Smooth muscle cell (in vitro differentiated cells): ENCODE measurements around the gene SFR1. TPM values are rescaled to one million over a fixed set of nuclear protein-coding genes. Genes with fewer than 3 reads are reported as not detected.

ENCODE experiments used
- polyA plus RNA-seq: library from polyadenylated mRNA; unstranded; fragments of >200 nt; fragmentation: Nextera tagmentation; extraction: Ambion mirVana; gene quantifications from 2 replicates; pipeline ENCODE4 v1.2.1, GENCODE V29; 2016
- total RNA-seq: library from RNA; depleted of rRNA; stranded (reverse); fragments of >200 nt; gene quantifications from 2 replicates; pipeline ENCODE4 v1.2.3, GENCODE V29; 2014

Gene SFR1
- total and polyA plus RNA-seq, 2 experiments from 2014 or later = 5.3 TPM

Other genes starting within 250 kb of the SFR1 start
- gene STN1, start 204.0 kb upstream of the SFR1 start, total RNA-seq = 34.9 and 37.9 TPM in 2 replicates
- 38.6 and 47.8 TPM in 2 replicates for gene STN1, start 204.0 kb upstream of the SFR1 start, polyA plus RNA-seq
- 45.7 and 54.9 TPM in 2 replicates for gene SLK, start 155.0 kb upstream of the SFR1 start, total RNA-seq
- gene SLK, start 155.0 kb upstream of the SFR1 start, polyA plus RNA-seq = 15.5 and 16.9 TPM in 2 replicates
- 140 and 150 TPM in 2 replicates for gene COL17A1, start 36.3 kb upstream of the SFR1 start, total RNA-seq
- gene COL17A1, start 36.3 kb upstream of the SFR1 start, polyA plus RNA-seq = 31.5 and 167 TPM in 2 replicates
- gene CFAP43, start 110.2 kb downstream of the SFR1 start, total RNA-seq = 0.04 and 0.49 TPM in 2 replicates
- gene CFAP43, start 110.2 kb downstream of the SFR1 start, polyA plus RNA-seq = 0.50 and 0.63 TPM in 2 replicates
- gene GSTO1, start 132.7 kb downstream of the SFR1 start, total RNA-seq = 293 and 297 TPM in 2 replicates
- gene GSTO1, start 132.7 kb downstream of the SFR1 start, polyA plus RNA-seq = 407 and 440 TPM in 2 replicates
- 1.8 and 2.1 TPM in 2 replicates for gene GSTO2, start 147.0 kb downstream of the SFR1 start, total RNA-seq
- gene GSTO2, start 147.0 kb downstream of the SFR1 start, polyA plus RNA-seq = 3.7 and 4.9 TPM in 2 replicates
- 26.5 and 33.6 TPM in 2 replicates for gene ITPRIP, start 216.3 kb downstream of the SFR1 start, total RNA-seq
- gene ITPRIP, start 216.3 kb downstream of the SFR1 start, polyA plus RNA-seq = 44.5 and 59.3 TPM in 2 replicates
- gene CFAP58, start 231.7 kb downstream of the SFR1 start, total RNA-seq = 0.04 and 0.54 TPM in 2 replicates
- gene CFAP58, start 231.7 kb downstream of the SFR1 start, polyA plus RNA-seq = 0.39 and 0.73 TPM in 2 replicates